ENCODE measurements around the gene UBE2N.

The UBE2N gene

DNA sequence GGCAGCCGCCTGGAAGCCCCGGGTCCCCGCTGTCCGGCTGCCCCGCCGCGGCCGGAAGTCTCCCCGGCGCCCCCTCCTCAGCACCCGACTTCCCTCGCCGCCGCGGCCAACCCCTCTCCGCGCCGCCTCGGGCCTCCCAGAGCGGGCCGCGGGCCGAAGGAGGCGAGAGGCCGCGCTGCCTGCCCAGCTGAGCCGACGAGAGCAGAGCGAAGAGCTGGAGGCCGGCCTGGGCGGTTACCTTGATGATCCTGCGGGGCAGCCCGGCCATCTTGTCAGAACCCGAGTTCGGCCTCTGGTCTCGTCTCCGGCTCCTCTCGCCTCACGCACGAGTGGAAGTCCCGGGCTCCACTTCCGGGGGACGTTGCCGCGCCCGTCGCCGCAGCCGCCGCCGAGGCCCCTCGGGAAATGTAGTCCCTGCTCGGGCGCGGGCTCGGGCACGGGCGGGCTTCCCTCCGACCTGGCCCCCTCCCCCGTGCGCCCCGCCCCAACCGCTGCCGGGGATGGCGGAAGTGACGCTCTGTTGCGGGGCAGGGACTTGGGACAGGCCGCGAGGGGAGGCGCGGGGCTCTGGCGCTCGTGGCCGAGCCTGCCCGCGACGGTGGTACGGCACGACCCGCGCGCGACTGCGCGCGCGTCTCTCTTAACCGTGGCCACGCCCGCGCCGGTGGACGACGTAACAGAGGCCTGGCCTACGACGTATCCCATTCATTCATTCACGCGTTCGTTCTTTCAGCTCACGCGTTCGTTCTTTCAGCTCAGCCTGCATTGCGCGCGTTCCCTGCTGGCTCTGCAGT, at the start of gene UBE2N:
TSS of gene UBE2N (minus strand) at position 331 of the 794 bp plus-strand sequence. CDS start at position 268, 63 bp downstream.
- peak within 1 kb of the TSS; percentile 68 to 92 for H3K4me3 ChIP-seq (ENCODE audit: low read depth in 1 of 2, low read length in 1 of 2)
- TF ChIP-seq, protein P1, sequence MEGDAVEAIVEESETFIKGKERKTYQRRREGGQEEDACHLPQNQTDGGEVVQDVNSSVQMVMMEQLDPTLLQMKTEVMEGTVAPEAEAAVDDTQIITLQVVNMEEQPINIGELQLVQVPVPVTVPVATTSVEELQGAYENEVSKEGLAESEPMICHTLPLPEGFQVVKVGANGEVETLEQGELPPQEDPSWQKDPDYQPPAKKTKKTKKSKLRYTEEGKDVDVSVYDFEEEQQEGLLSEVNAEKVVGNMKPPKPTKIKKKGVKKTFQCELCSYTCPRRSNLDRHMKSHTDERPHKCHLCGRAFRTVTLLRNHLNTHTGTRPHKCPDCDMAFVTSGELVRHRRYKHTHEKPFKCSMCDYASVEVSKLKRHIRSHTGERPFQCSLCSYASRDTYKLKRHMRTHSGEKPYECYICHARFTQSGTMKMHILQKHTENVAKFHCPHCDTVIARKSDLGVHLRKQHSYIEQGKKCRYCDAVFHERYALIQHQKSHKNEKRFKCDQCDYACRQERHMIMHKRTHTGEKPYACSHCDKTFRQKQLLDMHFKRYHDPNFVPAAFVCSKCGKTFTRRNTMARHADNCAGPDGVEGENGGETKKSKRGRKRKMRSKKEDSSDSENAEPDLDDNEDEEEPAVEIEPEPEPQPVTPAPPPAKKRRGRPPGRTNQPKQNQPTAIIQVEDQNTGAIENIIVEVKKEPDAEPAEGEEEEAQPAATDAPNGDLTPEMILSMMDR (IDR thresholded peaks at IDR 0.05) = peak; percentile 17
- H3K4me1 ChIP-seq (ENCODE audit: control insufficient read depth in 1 of 2, insufficient read depth in 1 of 2, low read depth in 1 of 2, low read length in 1 of 2) = peaks cover 18 to 24% of the 10 kb centered on the region in 2 experiments
- no peaks in the 10 kb centered on the region for H3K36me3 ChIP-seq
- no peaks in the 10 kb centered on the region for H3K27me3 ChIP-seq
- H3K9me3 ChIP-seq = no peaks in the 10 kb centered on the region
- peak within 1 kb of the TSS; percentile 88 for H3K27ac ChIP-seq

DNA sequence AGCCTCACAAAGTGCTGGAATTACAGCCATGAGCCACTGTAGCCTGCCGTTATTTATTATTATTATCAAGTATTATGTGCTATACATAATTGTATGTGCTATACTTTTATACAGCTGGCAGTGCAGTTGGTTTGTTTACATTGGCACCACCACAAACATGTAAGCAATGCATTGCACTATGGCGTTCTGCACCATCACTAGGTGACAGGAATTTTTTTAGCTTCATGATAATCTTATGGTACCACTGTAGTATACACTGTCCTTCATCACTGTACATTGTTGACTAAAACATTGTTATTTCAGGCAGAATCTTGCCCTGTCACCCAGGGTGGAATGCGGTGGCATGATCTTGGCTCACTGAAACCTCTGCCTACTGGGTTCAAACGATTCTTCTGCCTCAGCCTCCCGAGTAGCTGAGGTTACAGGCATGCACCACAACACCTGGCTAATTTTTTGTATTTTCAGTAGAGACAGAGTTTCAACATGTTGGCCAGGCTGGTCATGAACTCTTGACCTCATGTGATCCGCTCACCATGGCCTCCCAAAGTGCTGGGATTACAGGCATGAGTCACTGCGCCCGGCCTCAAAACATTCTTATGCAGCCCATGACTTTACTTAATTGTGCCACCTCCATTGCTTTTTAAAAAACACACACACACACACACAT, 42.7 kb upstream of the UBE2N start:
- TF ChIP-seq, protein P1 (IDR thresholded peaks at IDR 0.05) = no peak
- no peak overlapping the region for H3K27ac ChIP-seq
- H3K4me1 ChIP-seq (ENCODE audit: control insufficient read depth in 1 of 2, insufficient read depth in 1 of 2, low read depth in 1 of 2, low read length in 1 of 2) = no peaks in the 10 kb centered on the region
- H3K4me3 ChIP-seq (ENCODE audit: low read depth in 1 of 2, low read length in 1 of 2) = no peak overlapping the region
- peaks cover 61% of the 10 kb centered on the region for H3K36me3 ChIP-seq
- no peaks in the 10 kb centered on the region for H3K9me3 ChIP-seq
- H3K27me3 ChIP-seq = no peaks in the 10 kb centered on the region

- Histone ChIP-seq H3K27ac (no peak overlapping the region), H3K4me1 (ENCODE audit: control insufficient read depth in 1 of 2, insufficient read depth in 1 of 2, low read depth in 1 of 2, low read length in 1 of 2) (no peaks in the 10 kb centered on the region), H3K36me3 (peaks cover 59% of the 10 kb centered on the region), H3K27me3 (no peaks in the 10 kb centered on the region), H3K4me3 (ENCODE audit: low read depth in 1 of 2, low read length in 1 of 2) (no peak overlapping the region), H3K9me3 (no peaks in the 10 kb centered on the region)
- TF ChIP-seq, protein P1 (IDR thresholded peaks at IDR 0.05) = no peak
Observed at GRCh38 chr12:93483151-93483807, 41.5 kb upstream of the UBE2N start.

DNA sequence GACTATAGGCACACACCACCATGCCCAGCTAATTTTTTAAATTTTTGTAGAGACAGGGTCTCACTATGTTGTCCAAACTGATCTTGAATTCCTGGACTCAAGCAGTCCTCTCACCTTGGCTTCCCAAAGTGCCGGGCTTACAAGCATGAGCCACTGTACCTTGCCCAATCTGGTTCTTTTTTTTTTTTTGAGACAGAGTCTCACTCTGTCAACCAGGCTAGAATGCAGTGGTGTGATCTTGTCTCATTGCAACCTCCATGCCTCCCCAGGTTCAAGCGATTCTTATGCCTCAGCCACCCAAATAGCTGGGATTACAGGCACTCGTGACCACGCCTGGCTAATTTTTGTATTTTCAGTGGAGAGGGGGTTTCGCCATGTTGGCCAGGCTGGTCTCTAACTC, 41.0 kb upstream of the UBE2N start:
- TF ChIP-seq, protein P1 (IDR thresholded peaks at IDR 0.05) = no peak
- Histone ChIP-seq H3K4me3 (ENCODE audit: low read depth in 1 of 2, low read length in 1 of 2) (no peak overlapping the region), H3K36me3 (peaks cover 59% of the 10 kb centered on the region), H3K27ac (no peak overlapping the region), H3K27me3 (no peaks in the 10 kb centered on the region), H3K4me1 (ENCODE audit: control insufficient read depth in 1 of 2, insufficient read depth in 1 of 2, low read depth in 1 of 2, low read length in 1 of 2) (no peaks in the 10 kb centered on the region), H3K9me3 (no peaks in the 10 kb centered on the region)

GRCh38 chr12:93476555-93476954, 34.8 kb upstream of the UBE2N start:
- Histone ChIP-seq H3K4me3 (ENCODE audit: low read depth in 1 of 2, low read length in 1 of 2) (no peak overlapping the region), H3K27me3 (no peaks in the 10 kb centered on the region), H3K36me3 (peaks cover 35% of the 10 kb centered on the region), H3K4me1 (ENCODE audit: control insufficient read depth in 1 of 2, insufficient read depth in 1 of 2, low read depth in 1 of 2, low read length in 1 of 2) (no peaks in the 10 kb centered on the region), H3K27ac (no peak overlapping the region), H3K9me3 (no peaks in the 10 kb centered on the region)
- TF ChIP-seq, protein P1 (IDR thresholded peaks at IDR 0.05) = no peak
